Esophagus muscularis mucosa (tissue), 4 donors: Measurements from ENCODE around the gene DPF3. TPM values are rescaled to one million over a fixed set of nuclear protein-coding genes. Genes with fewer than 3 reads are reported as not detected.

ENCODE experiments used
- DNase-seq: peaks from one replicate; pipeline ENCODE4 v3.0.0-alpha.2; 2017; ENCODE audit errors: extremely low spot score
- H3K27ac ChIP-seq, 4 donors: fragments of 200-600 bp; sonication (generic); replicated peaks in 1 of 4; 1 replicate in 3 of 4; 2 replicates in 1 of 4; pipeline ENCODE4 v1.5.1; 2016 to 2019; ENCODE audit warnings: mild to moderate bottlenecking in 1 of 4
- H3K27me3 ChIP-seq, 4 donors: fragments of 200-600 bp; sonication (generic); one replicate each; pipeline versions ENCODE4 v1.5.1 to v1.6.0; 2016 to 2019
- H3K36me3 ChIP-seq, 4 donors: fragments of 200-600 bp; sonication (generic); one replicate each; pipeline ENCODE4 v1.5.1; 2016 to 2019
- H3K4me1 ChIP-seq, 4 donors: fragments of 200-600 bp; sonication (generic); one replicate each; pipeline ENCODE4 v1.5.1; 2016 to 2019
- H3K4me3 ChIP-seq, 4 donors: fragments of 200-600 bp; sonication (generic); 1 replicate in 2 of 4; 2 replicates in 2 of 4; pipeline ENCODE4 v1.5.1; 2016 to 2019; ENCODE audit warnings: mild to moderate bottlenecking in 4 of 4, moderate library complexity in 1 of 4
- H3K9me3 ChIP-seq, 4 donors: fragments of 200-600 bp; sonication (generic); 1 replicate in 3 of 4; 2 replicates in 1 of 4; pipeline ENCODE4 v1.5.1; 2016 to 2019
- CTCF ChIP-seq, 3 experiments: fragments of 200-600 bp in 2 of 3; fragments of 450-650 bp in 1 of 3; sonication (generic) in 2 of 3; IDR thresholded peaks; one replicate each; pipeline ENCODE4 v1.5.1; 2017 to 2019; ENCODE audit warnings: antibody characterized with exemption in 3 of 3, mild to moderate bottlenecking in 2 of 3, moderate library complexity in 1 of 3
- EP300 ChIP-seq: sonication (generic); formaldehyde crosslinking; IDR thresholded peaks from one replicate; pipeline ENCODE4 v1.6.1; 2017; ENCODE audit warnings: antibody characterized with exemption
- POLR2A ChIP-seq: fragments of 450-650 bp; IDR thresholded peaks from one replicate; pipeline ENCODE4 v1.6.1; 2017; ENCODE audit warnings: antibody characterized with exemption, moderate library complexity, mild to moderate bottlenecking, low read depth
- POLR2AphosphoS5 ChIP-seq, 2 donors: sonication (generic); formaldehyde crosslinking; IDR thresholded peaks; one replicate each; pipeline ENCODE4 v1.6.1; 2017; ENCODE audit warnings: antibody characterized with exemption in 2 of 2
- WGBS: methylation state at CpG from one replicate; pipeline ENCODE4 v1.1.5; 2018; 5-methylcytosine and 5-hydroxymethylcytosine counted together
- intact Hi-C: fragments of 100-400 bp; cut with DNase I; formaldehyde crosslinking; loops from one replicate; pipeline ENCODE4 v1.15.1; 2023
- total RNA-seq, 4 donors: library from RNA; depleted of rRNA; stranded (reverse); fragments of >200 nt; gene quantifications; one replicate each; pipeline versions ENCODE4 v1.1.0 to v1.2.1, GENCODE V29; 2016

DPF3 gene
- total RNA-seq, 4 donors from 2014 or later: 0.78 to 2.5 (median 1.7) TPM

DNA sequence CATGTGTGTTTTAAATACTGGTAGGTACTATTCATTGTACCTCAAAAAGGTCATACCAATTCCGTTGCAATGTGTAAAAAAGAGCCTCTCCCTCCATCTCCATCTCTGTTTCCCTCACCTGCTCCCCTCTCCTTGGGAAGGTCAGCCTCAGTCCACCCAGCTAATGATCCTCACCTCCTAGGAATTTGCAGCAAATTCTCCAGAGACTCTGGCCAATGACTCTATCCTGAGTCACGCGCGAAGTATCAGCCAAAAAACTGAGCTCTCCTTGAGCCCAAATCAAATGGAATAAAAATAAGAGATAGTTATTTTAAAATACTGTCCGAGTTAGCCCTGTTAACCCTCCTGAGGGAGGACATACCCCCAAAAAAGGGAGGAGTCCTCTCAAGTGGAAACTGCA lies 148.4 kb downstream of the DPF3 start:
- TF ChIP-seq EP300: no peak
- TF ChIP-seq POLR2A: no peak
- TF ChIP-seq POLR2AphosphoS5 (IDR thresholded peaks at IDR 0.05): no peak
- TF ChIP-seq CTCF (IDR thresholded peaks at IDR 0.05): no peak
- Histone ChIP-seq H3K27me3 (no peaks in the 10 kb centered on the region), H3K36me3 (peaks cover 0 to 14% (median 0%) of the 10 kb centered on the region in 4 donors), H3K4me3 (no peak overlapping the region), H3K9me3 (no peaks in the 10 kb centered on the region), H3K4me1 (peaks cover 3 to 24% (median 11%) of the 10 kb centered on the region in 4 donors), H3K27ac (peak overlapping the region in 1 of 4 donors; percentile 32)
- DNase-seq: no peak
- intact Hi-C loops: no loop called here
- 60% methylated on average over 5 of the region's 5 CpGs for WGBS

- no peak for TF ChIP-seq EP300
- TF ChIP-seq CTCF (IDR thresholded peaks at IDR 0.05): no peak
- TF ChIP-seq POLR2AphosphoS5 (IDR thresholded peaks at IDR 0.05): no peak
- TF ChIP-seq POLR2A: no peak
- Histone ChIP-seq H3K4me3 (no peak overlapping the region), H3K36me3 (peaks cover 0 to 12% (median 0%) of the 10 kb centered on the region in 4 donors), H3K27ac (peak overlapping the region in 1 of 4 donors; percentile 7), H3K9me3 (no peaks in the 10 kb centered on the region), H3K27me3 (no peaks in the 10 kb centered on the region), H3K4me1 (peaks cover 3 to 24% (median 11%) of the 10 kb centered on the region in 4 donors)
- 87% methylated on average over 8 of the region's 8 CpGs for WGBS
- intact Hi-C loops: no loop called here
- peak; percentile 85 for DNase-seq
These were observed 149.3 kb downstream of the DPF3 start for GRCh38 chr14:72744416-72745120.

DNA sequence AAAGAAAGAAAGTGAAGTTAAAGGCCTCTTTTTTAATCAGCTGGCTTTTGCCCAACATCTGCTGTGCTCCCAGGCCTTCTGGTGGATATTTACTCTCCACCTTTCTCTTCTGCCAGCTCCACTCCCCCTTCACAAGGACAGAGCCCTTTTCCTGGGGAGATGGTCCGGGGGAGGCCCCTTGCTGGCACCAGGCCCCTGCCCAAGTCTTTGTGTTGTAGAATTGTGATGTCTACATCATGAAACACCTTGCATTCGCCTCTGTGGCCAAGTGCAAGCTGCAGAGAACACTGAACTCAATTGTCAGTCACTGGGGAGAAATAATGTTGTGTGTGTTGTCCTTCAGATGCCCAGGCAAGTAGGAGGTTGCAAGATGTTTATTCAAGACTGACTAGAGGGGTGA lies 150.3 kb downstream of the DPF3 start:
- Histone ChIP-seq H3K36me3 (peaks cover 0 to 9% (median 0%) of the 10 kb centered on the region in 4 donors), H3K27ac (peak overlapping the region in 1 of 4 donors; percentile 7), H3K4me3 (no peak overlapping the region), H3K9me3 (no peaks in the 10 kb centered on the region), H3K27me3 (no peaks in the 10 kb centered on the region), H3K4me1 (peaks cover 3 to 24% (median 11%) of the 10 kb centered on the region in 4 donors)
- DNase-seq: peak; percentile 72
- 42% methylated on average over 2 of the region's 2 CpGs for WGBS
- intact Hi-C loops: no loop called here
- no peak for TF ChIP-seq CTCF (IDR thresholded peaks at IDR 0.05)
- no peak for TF ChIP-seq POLR2A
- TF ChIP-seq EP300: no peak
- no peak for TF ChIP-seq POLR2AphosphoS5 (IDR thresholded peaks at IDR 0.05)

GRCh38 chr14:72742838-72743195 lies 151.1 kb downstream of the DPF3 start:
- H3K4me3 ChIP-seq: no peak overlapping the region
- H3K4me1 ChIP-seq: peaks cover 3 to 24% (median 11%) of the 10 kb centered on the region in 4 donors
- DNase-seq: peak; percentile 64
- no peaks in the 10 kb centered on the region for H3K9me3 ChIP-seq
- H3K27ac ChIP-seq: peak overlapping the region in 1 of 4 donors; percentile 7
- TF ChIP-seq EP300 (no peak), POLR2A (no peak), POLR2AphosphoS5 (IDR thresholded peaks at IDR 0.05) (no peak), CTCF (IDR thresholded peaks at IDR 0.05) (no peak)
- intact Hi-C loops: no loop called here
- H3K27me3 ChIP-seq: no peaks in the 10 kb centered on the region
- WGBS: 86% methylated on average over 6 of the region's 10 CpGs
- H3K36me3 ChIP-seq: peaks cover 0 to 9% (median 0%) of the 10 kb centered on the region in 4 donors
